ENCODE results near the gene TP53.

TP53 gene

DNA sequence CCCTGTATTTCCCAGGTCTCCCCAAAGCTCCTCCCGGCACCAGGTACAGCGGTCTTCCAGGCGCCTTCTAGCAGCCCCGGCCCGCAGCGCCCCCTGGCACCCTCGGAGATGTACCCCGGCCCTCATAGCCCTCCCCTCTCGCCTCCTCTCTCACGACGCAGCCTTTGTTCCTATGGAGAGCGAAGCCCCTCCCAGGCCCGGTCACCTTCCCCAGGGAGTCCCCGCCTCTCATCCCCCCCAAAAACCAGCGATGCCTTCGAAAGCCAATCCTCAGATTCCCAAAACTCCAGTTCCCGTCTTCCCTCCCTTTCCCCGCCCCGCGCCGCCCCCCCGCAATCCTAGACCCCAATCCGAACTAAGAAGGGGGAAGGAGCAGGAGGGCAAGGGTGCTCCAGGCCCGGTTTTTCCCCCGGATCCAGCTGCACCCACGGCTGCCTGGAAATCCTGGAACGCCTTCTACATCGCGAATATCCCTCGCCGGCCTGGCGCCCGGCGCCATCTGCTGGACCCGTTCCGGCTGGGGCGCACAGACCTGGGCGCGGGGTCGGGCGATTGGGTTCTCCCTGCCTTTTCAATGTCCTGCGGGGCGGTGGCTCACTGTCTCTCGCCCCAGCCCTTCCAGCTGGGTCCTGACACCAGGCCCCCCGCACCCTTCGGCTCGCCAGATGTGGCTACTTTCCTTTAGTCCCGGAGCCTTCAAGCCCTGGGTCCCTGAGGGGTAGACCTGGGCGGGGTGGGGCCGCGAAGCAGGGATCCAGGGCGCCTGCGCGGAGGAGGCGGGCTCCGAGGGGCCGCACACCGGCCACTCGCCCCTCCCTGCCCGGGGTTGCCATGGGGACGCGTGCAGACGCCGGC is 29.8 kb upstream of the TP53 start, which contains the start of gene DNAH2 (continued):
- TF ChIP-seq, protein P1, sequence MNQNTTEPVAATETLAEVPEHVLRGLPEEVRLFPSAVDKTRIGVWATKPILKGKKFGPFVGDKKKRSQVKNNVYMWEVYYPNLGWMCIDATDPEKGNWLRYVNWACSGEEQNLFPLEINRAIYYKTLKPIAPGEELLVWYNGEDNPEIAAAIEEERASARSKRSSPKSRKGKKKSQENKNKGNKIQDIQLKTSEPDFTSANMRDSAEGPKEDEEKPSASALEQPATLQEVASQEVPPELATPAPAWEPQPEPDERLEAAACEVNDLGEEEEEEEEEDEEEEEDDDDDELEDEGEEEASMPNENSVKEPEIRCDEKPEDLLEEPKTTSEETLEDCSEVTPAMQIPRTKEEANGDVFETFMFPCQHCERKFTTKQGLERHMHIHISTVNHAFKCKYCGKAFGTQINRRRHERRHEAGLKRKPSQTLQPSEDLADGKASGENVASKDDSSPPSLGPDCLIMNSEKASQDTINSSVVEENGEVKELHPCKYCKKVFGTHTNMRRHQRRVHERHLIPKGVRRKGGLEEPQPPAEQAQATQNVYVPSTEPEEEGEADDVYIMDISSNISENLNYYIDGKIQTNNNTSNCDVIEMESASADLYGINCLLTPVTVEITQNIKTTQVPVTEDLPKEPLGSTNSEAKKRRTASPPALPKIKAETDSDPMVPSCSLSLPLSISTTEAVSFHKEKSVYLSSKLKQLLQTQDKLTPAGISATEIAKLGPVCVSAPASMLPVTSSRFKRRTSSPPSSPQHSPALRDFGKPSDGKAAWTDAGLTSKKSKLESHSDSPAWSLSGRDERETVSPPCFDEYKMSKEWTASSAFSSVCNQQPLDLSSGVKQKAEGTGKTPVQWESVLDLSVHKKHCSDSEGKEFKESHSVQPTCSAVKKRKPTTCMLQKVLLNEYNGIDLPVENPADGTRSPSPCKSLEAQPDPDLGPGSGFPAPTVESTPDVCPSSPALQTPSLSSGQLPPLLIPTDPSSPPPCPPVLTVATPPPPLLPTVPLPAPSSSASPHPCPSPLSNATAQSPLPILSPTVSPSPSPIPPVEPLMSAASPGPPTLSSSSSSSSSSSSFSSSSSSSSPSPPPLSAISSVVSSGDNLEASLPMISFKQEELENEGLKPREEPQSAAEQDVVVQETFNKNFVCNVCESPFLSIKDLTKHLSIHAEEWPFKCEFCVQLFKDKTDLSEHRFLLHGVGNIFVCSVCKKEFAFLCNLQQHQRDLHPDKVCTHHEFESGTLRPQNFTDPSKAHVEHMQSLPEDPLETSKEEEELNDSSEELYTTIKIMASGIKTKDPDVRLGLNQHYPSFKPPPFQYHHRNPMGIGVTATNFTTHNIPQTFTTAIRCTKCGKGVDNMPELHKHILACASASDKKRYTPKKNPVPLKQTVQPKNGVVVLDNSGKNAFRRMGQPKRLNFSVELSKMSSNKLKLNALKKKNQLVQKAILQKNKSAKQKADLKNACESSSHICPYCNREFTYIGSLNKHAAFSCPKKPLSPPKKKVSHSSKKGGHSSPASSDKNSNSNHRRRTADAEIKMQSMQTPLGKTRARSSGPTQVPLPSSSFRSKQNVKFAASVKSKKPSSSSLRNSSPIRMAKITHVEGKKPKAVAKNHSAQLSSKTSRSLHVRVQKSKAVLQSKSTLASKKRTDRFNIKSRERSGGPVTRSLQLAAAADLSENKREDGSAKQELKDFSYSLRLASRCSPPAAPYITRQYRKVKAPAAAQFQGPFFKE (tag by site-specific recombination; IDR thresholded peaks at IDR 0.05; ENCODE audit: borderline replicate concordance) = peak; percentile 54; the same call in 1 of the 2 replicates
- TF ChIP-seq ZNF114 (tag by site-specific recombination; IDR thresholded peaks at IDR 0.05) (no peak), SP7 (tag by site-specific recombination; IDR thresholded peaks at IDR 0.05) (peak; percentile 89), ZNF629 (tag by site-specific recombination; IDR thresholded peaks at IDR 0.05) (peak; percentile 68), REPIN1 (tag by site-specific recombination; IDR thresholded peaks at IDR 0.05; ENCODE audit: low read depth) (peak; percentile 78; the same call in 1 of the 2 replicates), ZSCAN16 (tag by site-specific recombination; IDR thresholded peaks at IDR 0.05) (no peak), ZNF302 (tag by site-specific recombination; IDR thresholded peaks at IDR 0.05; ENCODE audit: low read depth) (no peak), ZIC2 (tag by site-specific recombination; IDR thresholded peaks at IDR 0.05) (peak; percentile 83), ZBTB8A (tag by site-specific recombination; IDR thresholded peaks at IDR 0.05) (peak; percentile 98), ZFHX2 (tag by site-specific recombination; conservative IDR thresholded peaks at IDR 0.05) (peak; percentile 90), ZNF416 (tag by site-specific recombination; IDR thresholded peaks at IDR 0.05) (no peak), SP2 (tag by site-specific recombination; IDR thresholded peaks at IDR 0.05) (peak; percentile 85), ZNF747 (tag by site-specific recombination; IDR thresholded peaks at IDR 0.05) (0 out of 2 replicates have a peak, but pooled peaks have one; percentile 43), KLF10 (tag by site-specific recombination; IDR thresholded peaks at IDR 0.05) (peak; percentile 90)
- TF ChIP-seq, protein P2, sequence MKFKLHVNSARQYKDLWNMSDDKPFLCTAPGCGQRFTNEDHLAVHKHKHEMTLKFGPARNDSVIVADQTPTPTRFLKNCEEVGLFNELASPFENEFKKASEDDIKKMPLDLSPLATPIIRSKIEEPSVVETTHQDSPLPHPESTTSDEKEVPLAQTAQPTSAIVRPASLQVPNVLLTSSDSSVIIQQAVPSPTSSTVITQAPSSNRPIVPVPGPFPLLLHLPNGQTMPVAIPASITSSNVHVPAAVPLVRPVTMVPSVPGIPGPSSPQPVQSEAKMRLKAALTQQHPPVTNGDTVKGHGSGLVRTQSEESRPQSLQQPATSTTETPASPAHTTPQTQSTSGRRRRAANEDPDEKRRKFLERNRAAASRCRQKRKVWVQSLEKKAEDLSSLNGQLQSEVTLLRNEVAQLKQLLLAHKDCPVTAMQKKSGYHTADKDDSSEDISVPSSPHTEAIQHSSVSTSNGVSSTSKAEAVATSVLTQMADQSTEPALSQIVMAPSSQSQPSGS (tag by site-specific recombination; IDR thresholded peaks at IDR 0.05; ENCODE audit: low read depth) = peak; percentile 33; the same call in 1 of the 2 replicates
- TF ChIP-seq, protein P3, sequence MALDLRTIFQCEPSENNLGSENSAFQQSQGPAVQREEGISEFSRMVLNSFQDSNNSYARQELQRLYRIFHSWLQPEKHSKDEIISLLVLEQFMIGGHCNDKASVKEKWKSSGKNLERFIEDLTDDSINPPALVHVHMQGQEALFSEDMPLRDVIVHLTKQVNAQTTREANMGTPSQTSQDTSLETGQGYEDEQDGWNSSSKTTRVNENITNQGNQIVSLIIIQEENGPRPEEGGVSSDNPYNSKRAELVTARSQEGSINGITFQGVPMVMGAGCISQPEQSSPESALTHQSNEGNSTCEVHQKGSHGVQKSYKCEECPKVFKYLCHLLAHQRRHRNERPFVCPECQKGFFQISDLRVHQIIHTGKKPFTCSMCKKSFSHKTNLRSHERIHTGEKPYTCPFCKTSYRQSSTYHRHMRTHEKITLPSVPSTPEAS (tag by site-specific recombination; IDR thresholded peaks at IDR 0.05) = peak; percentile 81
- TF ChIP-seq, protein P4, sequence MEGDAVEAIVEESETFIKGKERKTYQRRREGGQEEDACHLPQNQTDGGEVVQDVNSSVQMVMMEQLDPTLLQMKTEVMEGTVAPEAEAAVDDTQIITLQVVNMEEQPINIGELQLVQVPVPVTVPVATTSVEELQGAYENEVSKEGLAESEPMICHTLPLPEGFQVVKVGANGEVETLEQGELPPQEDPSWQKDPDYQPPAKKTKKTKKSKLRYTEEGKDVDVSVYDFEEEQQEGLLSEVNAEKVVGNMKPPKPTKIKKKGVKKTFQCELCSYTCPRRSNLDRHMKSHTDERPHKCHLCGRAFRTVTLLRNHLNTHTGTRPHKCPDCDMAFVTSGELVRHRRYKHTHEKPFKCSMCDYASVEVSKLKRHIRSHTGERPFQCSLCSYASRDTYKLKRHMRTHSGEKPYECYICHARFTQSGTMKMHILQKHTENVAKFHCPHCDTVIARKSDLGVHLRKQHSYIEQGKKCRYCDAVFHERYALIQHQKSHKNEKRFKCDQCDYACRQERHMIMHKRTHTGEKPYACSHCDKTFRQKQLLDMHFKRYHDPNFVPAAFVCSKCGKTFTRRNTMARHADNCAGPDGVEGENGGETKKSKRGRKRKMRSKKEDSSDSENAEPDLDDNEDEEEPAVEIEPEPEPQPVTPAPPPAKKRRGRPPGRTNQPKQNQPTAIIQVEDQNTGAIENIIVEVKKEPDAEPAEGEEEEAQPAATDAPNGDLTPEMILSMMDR (tag by site-specific recombination; IDR thresholded peaks at IDR 0.05) = peak; percentile 96
- TF ChIP-seq, protein P5, sequence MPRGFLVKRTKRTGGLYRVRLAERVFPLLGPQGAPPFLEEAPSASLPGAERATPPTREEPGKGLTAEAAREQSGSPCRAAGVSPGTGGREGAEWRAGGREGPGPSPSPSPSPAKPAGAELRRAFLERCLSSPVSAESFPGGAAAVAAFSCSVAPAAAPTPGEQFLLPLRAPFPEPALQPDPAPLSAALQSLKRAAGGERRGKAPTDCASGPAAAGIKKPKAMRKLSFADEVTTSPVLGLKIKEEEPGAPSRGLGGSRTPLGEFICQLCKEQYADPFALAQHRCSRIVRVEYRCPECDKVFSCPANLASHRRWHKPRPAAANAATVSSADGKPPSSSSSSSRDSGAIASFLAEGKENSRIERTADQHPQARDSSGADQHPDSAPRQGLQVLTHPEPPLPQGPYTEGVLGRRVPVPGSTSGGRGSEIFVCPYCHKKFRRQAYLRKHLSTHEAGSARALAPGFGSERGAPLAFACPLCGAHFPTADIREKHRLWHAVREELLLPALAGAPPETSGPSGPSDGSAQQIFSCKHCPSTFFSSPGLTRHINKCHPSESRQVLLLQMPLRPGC (tag by site-specific recombination; IDR thresholded peaks at IDR 0.05) = peak; percentile 89
- TF ChIP-seq, protein P6, sequence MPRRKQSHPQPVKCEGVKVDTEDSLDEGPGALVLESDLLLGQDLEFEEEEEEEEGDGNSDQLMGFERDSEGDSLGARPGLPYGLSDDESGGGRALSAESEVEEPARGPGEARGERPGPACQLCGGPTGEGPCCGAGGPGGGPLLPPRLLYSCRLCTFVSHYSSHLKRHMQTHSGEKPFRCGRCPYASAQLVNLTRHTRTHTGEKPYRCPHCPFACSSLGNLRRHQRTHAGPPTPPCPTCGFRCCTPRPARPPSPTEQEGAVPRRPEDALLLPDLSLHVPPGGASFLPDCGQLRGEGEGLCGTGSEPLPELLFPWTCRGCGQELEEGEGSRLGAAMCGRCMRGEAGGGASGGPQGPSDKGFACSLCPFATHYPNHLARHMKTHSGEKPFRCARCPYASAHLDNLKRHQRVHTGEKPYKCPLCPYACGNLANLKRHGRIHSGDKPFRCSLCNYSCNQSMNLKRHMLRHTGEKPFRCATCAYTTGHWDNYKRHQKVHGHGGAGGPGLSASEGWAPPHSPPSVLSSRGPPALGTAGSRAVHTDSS (tag by site-specific recombination; IDR thresholded peaks at IDR 0.05) = 0 out of 2 replicates have a peak, but pooled peaks have one; percentile 45
- TF ChIP-seq, protein P7, sequence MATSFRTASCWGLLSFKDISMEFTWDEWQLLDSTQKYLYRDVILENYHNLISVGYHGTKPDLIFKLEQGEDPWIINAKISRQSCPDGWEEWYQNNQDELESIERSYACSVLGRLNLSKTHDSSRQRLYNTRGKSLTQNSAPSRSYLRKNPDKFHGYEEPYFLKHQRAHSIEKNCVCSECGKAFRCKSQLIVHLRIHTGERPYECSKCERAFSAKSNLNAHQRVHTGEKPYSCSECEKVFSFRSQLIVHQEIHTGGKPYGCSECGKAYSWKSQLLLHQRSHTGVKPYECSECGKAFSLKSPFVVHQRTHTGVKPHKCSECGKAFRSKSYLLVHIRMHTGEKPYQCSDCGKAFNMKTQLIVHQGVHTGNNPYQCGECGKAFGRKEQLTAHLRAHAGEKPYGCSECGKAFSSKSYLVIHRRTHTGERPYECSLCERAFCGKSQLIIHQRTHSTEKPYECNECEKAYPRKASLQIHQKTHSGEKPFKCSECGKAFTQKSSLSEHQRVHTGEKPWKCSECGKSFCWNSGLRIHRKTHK (tag by site-specific recombination; IDR thresholded peaks at IDR 0.05) = no peak
- TF ChIP-seq, protein P8, sequence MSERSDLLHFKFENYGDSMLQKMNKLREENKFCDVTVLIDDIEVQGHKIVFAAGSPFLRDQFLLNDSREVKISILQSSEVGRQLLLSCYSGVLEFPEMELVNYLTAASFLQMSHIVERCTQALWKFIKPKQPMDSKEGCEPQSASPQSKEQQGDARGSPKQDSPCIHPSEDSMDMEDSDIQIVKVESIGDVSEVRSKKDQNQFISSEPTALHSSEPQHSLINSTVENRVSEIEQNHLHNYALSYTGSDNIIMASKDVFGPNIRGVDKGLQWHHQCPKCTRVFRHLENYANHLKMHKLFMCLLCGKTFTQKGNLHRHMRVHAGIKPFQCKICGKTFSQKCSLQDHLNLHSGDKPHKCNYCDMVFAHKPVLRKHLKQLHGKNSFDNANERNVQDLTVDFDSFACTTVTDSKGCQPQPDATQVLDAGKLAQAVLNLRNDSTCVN (tag by site-specific recombination; optimal IDR thresholded peaks at IDR 0.05) = peak; percentile 63
